ENCODE measurements around the gene UACA.
A peak's percentile ranks its signal among the peaks of the same experiment; 100 is the strongest.
"Not testable (repeated sequence)": the region's sequence is repeated elsewhere in the genome, so short reads cannot be mapped to it uniquely, and the experiment has no call there.

Gene UACA

GRCh38 chr15:70750203-70750869 is 13.0 kb downstream of the UACA start:
- no peak for DNase-seq

DNA sequence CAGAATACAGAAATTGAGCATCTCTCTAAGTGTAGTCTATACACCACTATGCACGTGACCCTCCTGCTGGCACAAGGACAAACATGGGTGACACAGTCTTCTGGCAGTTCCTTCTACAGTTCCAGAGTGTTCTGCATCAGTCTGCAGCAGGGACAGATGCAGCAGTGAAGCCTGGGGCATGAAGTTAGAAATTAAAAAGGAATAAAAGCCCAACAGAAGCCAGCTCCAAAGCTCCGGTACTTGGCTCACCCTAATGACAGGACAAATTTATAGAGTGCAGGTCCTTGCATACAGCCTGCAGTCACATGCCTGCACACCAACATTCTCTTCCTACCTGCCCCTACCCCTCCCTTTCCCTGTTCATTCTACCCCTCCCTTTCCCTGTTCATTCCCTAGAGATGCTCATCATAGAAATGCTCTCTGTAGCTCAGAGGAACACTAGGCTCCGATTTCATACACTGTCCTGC is 15.0 kb downstream of the UACA start:
- peak; percentile 51 for DNase-seq

GRCh38 chr15:70746598-70746997 is 16.8 kb downstream of the UACA start:
- DNase-seq = not testable (repeated sequence)

- DNase-seq = no peak
Measured at GRCh38 chr15:70742928-70743327, 20.4 kb downstream of the UACA start.

DNA sequence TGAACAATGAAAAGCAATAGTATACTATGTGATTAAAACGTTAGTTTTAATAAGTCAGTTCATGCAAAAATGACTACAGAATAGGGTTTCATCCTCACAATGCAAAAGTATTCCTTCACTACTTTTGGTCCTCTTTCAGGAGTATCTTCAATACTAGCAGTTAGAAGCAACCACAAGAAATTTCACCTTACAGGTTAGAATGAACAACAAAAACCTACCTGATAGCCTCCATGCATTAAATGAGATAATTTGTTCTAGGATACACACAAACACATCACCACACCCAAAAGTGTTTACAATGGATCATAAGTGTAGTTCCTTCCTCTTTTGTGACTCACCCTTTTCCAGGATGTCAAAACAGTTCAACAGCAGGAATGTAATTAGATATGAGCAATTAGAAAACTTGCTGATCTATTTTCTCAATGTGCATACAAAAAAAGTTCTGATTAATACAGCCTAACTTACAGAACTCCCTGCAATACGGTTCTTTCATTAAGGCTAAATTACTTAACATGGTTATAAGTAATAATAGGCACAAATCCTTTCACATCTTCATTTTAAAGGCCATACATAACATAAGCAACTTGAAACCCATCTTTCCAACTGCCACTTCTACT is 21.6 kb downstream of the UACA start:
- peak; percentile 60 for DNase-seq

GRCh38 chr15:70741107-70741531 is 22.2 kb downstream of the UACA start:
- peak; percentile 80 for DNase-seq

DNA sequence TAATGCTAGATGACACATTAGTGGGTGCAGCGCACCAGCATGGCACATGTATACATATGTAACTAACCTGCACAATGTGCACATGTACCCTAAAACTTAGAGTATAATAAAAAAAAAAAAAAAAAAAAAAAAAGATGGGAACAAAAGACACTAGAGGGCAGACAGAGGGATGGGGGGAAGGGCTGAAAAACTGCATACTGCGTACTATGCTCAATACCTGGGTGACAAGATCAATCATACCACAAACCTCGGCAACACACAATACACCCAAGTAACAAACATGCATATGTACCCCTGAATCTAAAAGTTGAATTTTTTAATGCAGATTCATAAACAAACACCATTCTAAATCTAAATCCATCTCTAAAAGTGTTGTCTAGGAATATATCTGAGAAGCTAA is 28.3 kb downstream of the UACA start:
- not testable (repeated sequence) for DNase-seq

GRCh38 chr15:70729164-70729563 is 34.2 kb downstream of the UACA start:
- no peak for DNase-seq

- peak; percentile 47 for DNase-seq
Measured at GRCh38 chr15:70726753-70727152, 36.6 kb downstream of the UACA start.

DNA sequence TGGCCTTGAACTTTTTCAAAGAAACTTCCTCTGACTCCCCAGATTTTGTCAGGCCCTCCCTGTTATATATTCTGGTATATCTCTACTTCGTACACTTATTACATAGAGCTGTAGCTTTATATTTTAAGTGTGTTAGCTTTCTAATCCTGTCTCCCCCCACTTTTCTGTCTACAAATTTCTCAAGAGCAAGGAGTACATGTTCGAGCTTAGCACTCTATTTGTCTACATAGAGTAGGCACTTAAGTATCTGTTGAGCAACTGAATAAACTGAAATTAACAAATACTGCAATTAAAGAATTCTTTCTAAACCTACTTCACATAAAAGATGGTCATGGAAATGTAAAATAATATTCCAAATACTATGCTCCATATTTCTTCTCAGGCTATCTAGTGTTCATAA is 39.4 kb downstream of the UACA start:
- no peak for DNase-seq

- no peak for DNase-seq
Measured at GRCh38 chr15:70723122-70723422, 40.3 kb downstream of the UACA start.

DNA sequence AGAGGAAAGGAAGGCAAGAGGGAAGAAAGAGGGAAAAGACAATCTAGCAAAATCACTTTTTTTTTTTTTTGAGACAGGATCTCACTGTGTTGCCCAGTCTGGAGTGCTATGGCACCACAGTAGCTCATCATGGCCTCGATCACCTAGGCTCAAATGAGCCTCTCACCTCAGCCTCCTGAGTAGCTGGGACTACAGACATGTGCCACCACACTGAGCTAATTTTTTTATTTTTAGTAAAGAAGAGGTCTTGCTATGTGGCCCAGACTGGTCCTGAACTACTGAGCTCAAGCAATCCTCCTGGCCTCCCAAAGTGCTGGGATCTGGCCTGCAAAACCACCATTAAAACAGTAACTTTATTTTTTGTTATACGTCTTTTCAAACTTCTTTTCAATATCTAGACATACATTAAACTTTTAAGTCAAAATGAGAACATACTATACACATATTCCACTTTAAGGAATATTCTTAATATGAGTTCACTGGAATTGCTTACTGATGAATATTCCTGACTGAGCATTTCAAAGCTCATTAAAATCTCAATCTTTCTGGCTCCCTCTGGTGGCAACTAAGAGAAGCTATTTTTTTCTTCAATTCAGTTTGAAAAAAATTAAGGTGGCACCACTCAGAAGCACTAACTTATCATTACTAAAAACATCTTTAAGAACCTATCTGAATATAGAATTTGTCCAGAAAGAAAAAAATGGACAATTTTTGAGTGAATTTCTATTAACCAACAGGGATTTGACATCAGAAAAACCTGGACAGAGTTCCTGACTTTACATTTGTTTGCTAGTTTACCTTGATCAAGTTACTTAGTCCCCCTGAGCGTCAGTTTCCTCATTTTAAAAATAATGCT is 40.9 kb downstream of the UACA start:
- DNase-seq = peak; percentile 60

- no peak for DNase-seq
Measured at GRCh38 chr15:70720228-70721016, 42.9 kb downstream of the UACA start.

DNA sequence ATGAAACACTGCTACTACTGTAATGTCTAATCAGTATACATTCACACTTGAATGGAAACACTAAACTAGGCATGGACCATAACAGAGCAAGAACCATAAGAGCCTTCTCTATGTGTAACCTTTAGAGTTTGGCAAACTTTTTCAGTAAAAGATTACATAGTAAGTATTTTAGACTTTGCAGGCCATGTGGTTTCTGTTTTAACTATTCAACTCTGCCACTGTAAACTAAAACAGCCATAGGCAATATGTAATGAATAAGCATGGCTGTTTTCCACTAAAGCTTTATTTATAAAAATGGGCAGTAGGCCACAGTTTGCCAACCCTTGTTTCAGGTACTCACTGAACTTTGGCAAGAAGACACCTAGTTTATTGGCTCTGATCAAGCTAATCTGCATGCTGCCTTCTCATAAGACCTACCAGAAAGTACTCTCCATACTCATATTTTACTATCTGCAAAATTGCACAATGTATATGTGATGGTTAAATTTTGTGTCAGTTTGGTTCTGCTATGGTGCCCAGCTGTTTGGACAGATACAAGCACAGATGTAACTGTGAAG is 46.0 kb downstream of the UACA start:
- no peak for DNase-seq

GRCh38 chr15:70715840-70716485 is 47.4 kb downstream of the UACA start:
- DNase-seq = peak; percentile 22

DNA sequence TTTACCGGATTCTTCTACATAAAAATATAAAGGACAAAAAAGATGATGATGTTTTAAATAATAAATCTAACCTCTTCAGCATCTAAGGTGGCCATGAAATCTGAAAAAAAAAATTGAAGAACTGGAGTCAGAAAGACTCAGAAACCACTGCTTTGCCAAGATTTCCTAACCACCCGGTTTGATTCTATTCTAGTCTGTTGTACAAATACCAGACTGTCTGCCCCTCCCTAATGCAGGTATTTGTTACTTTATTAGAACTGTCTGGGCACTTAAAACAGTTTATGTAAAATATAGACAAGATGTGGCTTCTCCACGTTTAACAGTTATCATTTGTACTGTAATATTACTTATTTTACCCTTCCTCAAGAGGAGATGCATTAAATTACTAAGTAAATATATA is 48.8 kb downstream of the UACA start:
- peak; percentile 27 for DNase-seq

- peak; percentile 77 for DNase-seq
Measured at GRCh38 chr15:70714015-70714414, 49.3 kb downstream of the UACA start.

- DNase-seq = no peak
Measured at GRCh38 chr15:70712271-70712670, 51.1 kb downstream of the UACA start.

DNA sequence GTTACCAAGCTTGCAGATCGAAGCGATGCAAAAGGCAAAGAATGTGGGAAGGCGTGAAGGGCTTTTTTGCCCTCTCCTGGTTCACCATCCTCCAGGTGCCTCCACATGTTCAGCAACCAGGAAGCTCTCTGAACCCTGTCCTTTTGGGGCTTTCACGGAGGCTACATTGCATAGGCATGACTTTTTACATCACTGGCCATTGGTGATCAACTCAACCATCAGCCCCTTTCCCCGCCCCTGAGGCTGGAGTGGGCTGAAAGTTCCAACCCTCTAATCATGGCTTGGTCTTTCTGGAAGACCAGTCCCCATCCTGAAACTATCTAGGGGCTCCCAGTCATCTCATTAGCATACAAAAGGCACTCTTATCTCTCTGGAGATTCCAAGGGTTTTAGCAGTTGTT is 52.6 kb downstream of the UACA start:
- DNase-seq = no peak

DNA sequence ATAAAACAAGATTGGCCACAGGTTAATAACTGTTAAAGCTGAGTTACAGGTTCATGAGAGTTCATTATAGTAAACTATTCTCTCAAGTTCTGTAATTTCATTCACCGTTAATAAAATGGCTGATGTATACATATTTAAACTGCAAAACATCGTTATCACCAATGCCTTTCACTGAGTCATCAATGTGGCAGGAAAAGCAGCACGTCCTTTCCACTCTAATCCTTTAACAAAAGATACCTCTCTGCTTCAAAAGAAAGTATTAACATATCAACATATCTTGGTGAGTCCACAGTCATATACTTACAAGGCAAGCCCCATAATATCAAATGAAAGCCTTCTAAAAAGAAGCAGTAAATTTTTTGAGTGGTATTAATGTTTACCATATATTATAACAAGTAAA is 54.5 kb downstream of the UACA start:
- no peak for DNase-seq

DNA sequence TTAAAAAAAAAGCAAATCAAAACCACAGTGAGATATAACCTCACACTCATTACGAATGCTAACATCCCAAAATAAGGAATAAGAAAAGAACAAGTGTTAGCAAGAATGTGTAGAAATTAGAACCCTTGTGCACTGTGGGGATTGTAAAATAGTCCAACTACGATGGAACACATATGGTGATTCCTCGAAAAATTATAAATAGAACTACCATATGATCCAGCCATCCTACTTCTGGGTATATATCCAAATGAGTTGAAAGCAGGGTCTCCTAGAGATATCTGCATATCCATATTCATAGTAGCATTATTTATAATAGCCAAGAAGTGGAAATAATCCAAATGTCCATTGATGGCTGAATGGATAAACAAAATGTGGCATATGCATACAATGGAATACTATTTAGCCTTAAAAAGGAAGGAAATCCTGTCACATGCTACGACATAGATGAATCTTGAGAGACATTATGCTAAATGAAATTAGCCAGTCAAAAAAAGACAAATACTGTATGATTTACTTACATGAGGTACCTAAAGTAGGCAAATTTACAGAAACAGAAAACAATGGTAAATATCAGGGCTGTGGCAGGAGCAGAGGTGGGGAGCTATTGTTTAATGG is 55.6 kb downstream of the UACA start:
- DNase-seq = no peak

- no peak for DNase-seq
Measured at GRCh38 chr15:70704731-70705130, 58.6 kb downstream of the UACA start.

Measured in fibroblast of skin of right biceps (primary cell).